Kidney tubule cell (primary cell): ENCODE measurements around the gene KDM7A.
"Not testable (repeated sequence)": the region's sequence is repeated elsewhere in the genome, so short reads cannot be mapped to it uniquely, and the experiment has no call there.

Experiments
- DNase-seq: peaks from one replicate; pipeline ENCODE4 v3.0.0-alpha.2; 2018; ENCODE audit warnings: low spot score

Gene KDM7A

GRCh38 chr7:140176811-140177702 lies at the start of gene KDM7A:
Gene KDM7A (minus strand): TSS chr7:140176983. CDS start chr7:140176937, 46 bp downstream.
- DNase-seq, result peak; percentile 96

GRCh38 chr7:140225562-140226249 lies 48.9 kb upstream of the KDM7A start:
- no peak for DNase-seq

- DNase-seq, result no peak
These were observed 46.9 kb upstream of the KDM7A start for GRCh38 chr7:140223515-140224221.

- no peak for DNase-seq
These were observed 46.0 kb upstream of the KDM7A start for GRCh38 chr7:140222814-140223213.

GRCh38 chr7:140219672-140220524 lies 43.1 kb upstream of the KDM7A start:
- no peak for DNase-seq

- DNase-seq, result no peak
These were observed 41.9 kb upstream of the KDM7A start for GRCh38 chr7:140218656-140219055.

- no peak for DNase-seq
These were observed 41.1 kb upstream of the KDM7A start for GRCh38 chr7:140217750-140218501.

- DNase-seq, result no peak
These were observed 38.5 kb upstream of the KDM7A start for GRCh38 chr7:140215281-140215680.

GRCh38 chr7:140214075-140214684 lies 37.4 kb upstream of the KDM7A start:
- peak; percentile 85 for DNase-seq

- DNase-seq, result peak; percentile 13
These were observed 36.9 kb upstream of the KDM7A start for GRCh38 chr7:140213684-140214074.

- DNase-seq, result peak; percentile 77
These were observed 35.5 kb upstream of the KDM7A start for GRCh38 chr7:140212100-140212881.

GRCh38 chr7:140211698-140212097 lies 34.9 kb upstream of the KDM7A start:
- no peak for DNase-seq

- no peak for DNase-seq
These were observed 33.3 kb upstream of the KDM7A start for GRCh38 chr7:140209866-140210609.

GRCh38 chr7:140206616-140207389 lies 30.0 kb upstream of the KDM7A start:
- DNase-seq, result no peak

GRCh38 chr7:140205600-140205999 lies 28.8 kb upstream of the KDM7A start:
- no peak for DNase-seq

- DNase-seq, result no peak
These were observed 26.8 kb upstream of the KDM7A start for GRCh38 chr7:140203556-140203955.

- not testable (repeated sequence) for DNase-seq
These were observed 26.2 kb upstream of the KDM7A start for GRCh38 chr7:140202942-140203341.

GRCh38 chr7:140201393-140201792 lies 24.6 kb upstream of the KDM7A start:
- no peak for DNase-seq
